Muscle of leg (tissue), 11 donors: ENCODE measurements around the gene POLD2. TPM values are rescaled to one million over a fixed set of nuclear protein-coding genes. Genes with fewer than 3 reads are reported as not detected.
A peak's percentile ranks its signal among the peaks of the same experiment; 100 is the strongest.

Source experiments
- DNase-seq: peaks from one replicate; pipeline ENCODE4 v3.0.0; 2013
- H3K27ac ChIP-seq: one replicate; pipeline ENCODE4 v1.5.1; 2013; ENCODE audit warnings: mild to moderate bottlenecking, low read length, control low read depth
- H3K27me3 ChIP-seq: one replicate; pipeline ENCODE4 v1.6.1; 2013; ENCODE audit warnings: low read length; ENCODE audit not compliant: control insufficient read depth, insufficient read depth
- H3K36me3 ChIP-seq: one replicate; pipeline ENCODE4 v1.6.1; 2013; ENCODE audit warnings: low read length; ENCODE audit not compliant: control insufficient read depth, insufficient read depth
- H3K4me1 ChIP-seq: one replicate; pipeline ENCODE4 v1.6.1; 2013; ENCODE audit warnings: low read length; ENCODE audit not compliant: control insufficient read depth, insufficient read depth
- H3K4me3 ChIP-seq: one replicate; pipeline ENCODE4 v1.5.1; 2013; ENCODE audit warnings: low read length, control low read depth
- H3K9me3 ChIP-seq: replicated peaks from 2 replicates; pipeline ENCODE4 v1.6.1; 2013; ENCODE audit warnings: low read depth, low read length; ENCODE audit not compliant: control insufficient read depth
- WGBS: methylation state at CpG from one replicate; pipeline ENCODE4 v1.1.5; 2013; ENCODE audit warnings: missing lambda C conversion rate; ENCODE audit not compliant: insufficient coverage; 5-methylcytosine and 5-hydroxymethylcytosine counted together
- polyA plus RNA-seq, 8 donors: library from polyadenylated mRNA; unstranded; fragments of 120-200 nt; gene quantifications; one replicate each; pipeline versions ENCODE4 v1.2.1 to v1.2.3, GENCODE V29; 2013; ENCODE audit warnings: inconsistent platforms in 1 of 8, low replicate concordance in 1 of 8; ENCODE audit not compliant: insufficient read length in 8 of 8, insufficient read depth in 1 of 8
- total RNA-seq: library from RNA; stranded (reverse); fragments of 120-200 nt; gene quantifications from one replicate; pipeline ENCODE4 v1.2.4, GENCODE V29; 2013

POLD2 gene
- total and polyA plus RNA-seq, 9 donors: 60.3 to 93.9 (median 81.7) TPM

DNA sequence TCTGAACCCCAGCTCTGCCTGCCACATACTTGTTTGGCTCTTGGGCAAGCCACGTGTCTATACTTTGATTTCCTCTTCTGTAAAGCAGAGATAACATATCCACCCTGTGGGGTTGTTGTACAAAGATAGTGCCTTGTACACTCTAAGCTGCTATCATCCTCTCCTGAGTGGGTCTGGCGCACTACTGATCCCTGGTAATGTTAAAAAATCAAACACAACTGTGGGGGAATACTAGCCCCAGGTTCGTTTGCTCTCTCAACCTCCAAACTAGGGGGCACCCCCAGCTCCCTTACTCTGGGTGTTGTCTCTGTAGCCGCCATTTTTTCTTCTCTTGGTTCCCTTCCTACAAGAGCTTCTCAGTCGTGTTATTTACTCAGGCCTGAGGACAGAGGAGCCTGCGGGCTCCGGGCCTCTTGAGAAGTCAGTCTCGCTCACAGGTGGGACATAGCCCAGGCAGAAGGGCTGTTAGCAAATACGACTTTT lies 42.0 kb downstream of the POLD2 start:
- H3K4me3 ChIP-seq: peak overlapping the region; percentile 89
- H3K27me3 ChIP-seq: no peaks in the 10 kb centered on the region
- no peak for DNase-seq
- H3K27ac ChIP-seq: peak overlapping the region; percentile 76
- peaks cover 17% of the 10 kb centered on the region for H3K4me1 ChIP-seq
- H3K9me3 ChIP-seq: no peaks in the 10 kb centered on the region
- WGBS: 88% methylated on average over 5 of the region's 9 CpGs
- peaks cover 41% of the 10 kb centered on the region for H3K36me3 ChIP-seq

DNA sequence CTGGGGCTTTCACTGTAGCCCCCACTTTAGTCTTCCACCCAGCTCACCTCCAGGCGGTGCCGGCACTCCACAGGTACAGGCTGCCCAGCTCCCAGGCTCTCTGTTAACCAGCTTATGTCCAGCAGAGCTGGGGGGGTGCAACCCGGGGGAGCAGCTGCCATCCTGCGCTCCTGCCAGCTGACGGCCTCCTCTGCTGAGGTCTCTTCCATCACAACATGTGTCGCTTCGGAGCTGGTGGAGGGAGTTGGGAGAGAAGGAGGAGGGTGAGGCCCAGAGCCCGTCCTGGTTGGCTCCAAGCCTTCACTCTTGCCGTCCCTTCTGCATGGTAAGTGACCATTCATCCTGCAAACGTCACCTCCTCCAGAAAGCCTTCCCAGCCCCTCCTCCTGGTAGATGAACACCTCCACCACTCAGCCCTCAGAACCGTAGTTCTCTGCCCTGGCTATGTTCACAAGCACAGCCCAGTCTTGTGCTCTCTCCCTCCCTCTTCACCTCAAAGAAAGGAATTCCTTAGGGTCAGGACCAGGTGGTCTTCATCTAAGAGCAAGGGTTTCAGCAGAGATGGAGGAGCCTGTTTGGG lies 42.6 kb downstream of the POLD2 start:
- Histone ChIP-seq H3K36me3 (peaks cover 46% of the 10 kb centered on the region), H3K27me3 (no peaks in the 10 kb centered on the region), H3K4me1 (peaks cover 17% of the 10 kb centered on the region), H3K4me3 (no peak overlapping the region), H3K9me3 (no peaks in the 10 kb centered on the region), H3K27ac (peak overlapping the region; percentile 76)
- 87% methylated on average over 3 of the region's 11 CpGs for WGBS
- DNase-seq: peak; percentile 74

DNA sequence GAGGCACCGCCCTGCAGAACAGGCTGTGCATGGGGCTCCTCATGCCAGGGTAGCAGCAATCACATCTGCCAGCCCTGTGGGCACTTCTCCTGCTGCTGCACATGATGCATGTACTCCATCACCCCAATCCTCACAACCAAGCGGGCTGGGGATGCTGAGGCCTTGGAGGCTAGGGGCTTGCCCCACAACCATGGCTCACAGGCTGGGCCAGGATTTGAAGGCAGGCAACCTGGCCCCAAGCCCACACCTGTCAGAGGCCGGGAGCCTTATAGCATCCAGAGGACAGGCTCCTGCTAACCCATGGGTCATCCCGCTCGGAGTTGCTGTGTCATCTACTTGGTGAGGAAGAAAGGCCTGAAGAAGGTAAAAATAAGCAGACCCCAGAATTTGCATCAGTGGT lies 43.2 kb downstream of the POLD2 start:
- peaks cover 53% of the 10 kb centered on the region for H3K36me3 ChIP-seq
- DNase-seq: no peak
- H3K4me3 ChIP-seq: no peak overlapping the region
- no peaks in the 10 kb centered on the region for H3K9me3 ChIP-seq
- WGBS: 93% methylated on average over 3 of the region's 5 CpGs
- no peaks in the 10 kb centered on the region for H3K27me3 ChIP-seq
- peaks cover 17% of the 10 kb centered on the region for H3K4me1 ChIP-seq
- no peak overlapping the region for H3K27ac ChIP-seq

DNA sequence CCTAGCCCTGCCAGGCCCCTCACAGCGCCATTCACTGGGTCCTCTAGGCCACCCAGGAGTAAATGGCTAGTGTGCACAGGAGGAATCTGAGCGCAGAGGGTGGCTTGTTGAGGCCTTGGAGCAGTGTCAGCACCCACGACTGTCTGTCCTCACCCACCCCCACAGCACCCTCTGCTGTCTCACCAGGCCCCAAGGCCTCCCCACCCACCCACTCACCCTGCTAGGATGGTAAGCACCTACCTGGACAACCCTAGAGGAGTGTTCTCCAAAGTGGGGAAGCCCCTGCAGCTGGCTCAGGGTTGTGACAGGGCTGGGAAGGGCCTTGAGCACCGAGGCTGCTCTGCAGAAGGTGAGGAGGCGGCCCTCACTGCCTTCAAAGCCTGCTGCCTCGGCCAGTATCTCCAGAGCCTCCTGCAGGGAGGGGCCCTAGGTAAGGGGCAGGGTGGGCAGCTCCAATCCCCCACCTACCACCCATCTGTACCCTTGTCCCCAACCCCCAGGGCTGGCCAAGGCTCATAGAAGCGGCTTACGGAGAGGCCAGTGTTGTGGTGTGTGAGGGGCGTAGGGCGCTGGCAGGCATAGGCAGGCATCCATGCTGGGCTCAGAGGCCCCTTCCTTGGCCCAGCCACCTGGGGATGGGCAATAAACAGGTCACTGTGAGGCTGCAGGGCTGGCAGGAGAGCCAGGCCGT lies 43.9 kb downstream of the POLD2 start:
- H3K4me1 ChIP-seq: peaks cover 17% of the 10 kb centered on the region
- DNase-seq: no peak
- WGBS: 90% methylated on average over 8 of the region's 11 CpGs
- peaks cover 57% of the 10 kb centered on the region for H3K36me3 ChIP-seq
- H3K4me3 ChIP-seq: no peak overlapping the region
- no peaks in the 10 kb centered on the region for H3K27me3 ChIP-seq
- no peaks in the 10 kb centered on the region for H3K9me3 ChIP-seq
- no peak overlapping the region for H3K27ac ChIP-seq

DNA sequence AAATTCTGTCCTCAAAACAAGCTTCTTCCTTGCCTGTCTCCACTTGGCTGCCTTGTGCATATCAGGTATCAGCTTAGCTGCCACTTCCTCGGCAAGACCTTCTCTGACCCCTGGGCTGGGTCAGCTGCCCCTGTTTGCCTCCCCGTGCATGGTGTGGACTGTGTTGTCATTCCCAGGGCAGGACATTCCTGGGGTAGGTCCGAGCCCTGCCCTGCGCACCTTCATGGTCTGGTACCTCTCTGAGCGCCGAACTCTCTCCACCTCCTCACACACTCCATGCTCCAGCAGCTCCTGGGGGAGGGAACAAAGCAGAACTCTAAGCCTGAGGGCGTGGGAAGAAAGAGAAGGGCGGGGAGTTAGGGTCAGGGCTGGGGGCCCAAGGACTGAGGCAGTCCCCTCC lies 44.8 kb downstream of the POLD2 start:
- H3K9me3 ChIP-seq: no peaks in the 10 kb centered on the region
- H3K36me3 ChIP-seq: peaks cover 67% of the 10 kb centered on the region
- WGBS: 74% methylated on average over 4 of the region's 8 CpGs
- peaks cover 24% of the 10 kb centered on the region for H3K4me1 ChIP-seq
- no peaks in the 10 kb centered on the region for H3K27me3 ChIP-seq
- H3K27ac ChIP-seq: no peak overlapping the region
- no peak for DNase-seq
- no peak overlapping the region for H3K4me3 ChIP-seq

DNA sequence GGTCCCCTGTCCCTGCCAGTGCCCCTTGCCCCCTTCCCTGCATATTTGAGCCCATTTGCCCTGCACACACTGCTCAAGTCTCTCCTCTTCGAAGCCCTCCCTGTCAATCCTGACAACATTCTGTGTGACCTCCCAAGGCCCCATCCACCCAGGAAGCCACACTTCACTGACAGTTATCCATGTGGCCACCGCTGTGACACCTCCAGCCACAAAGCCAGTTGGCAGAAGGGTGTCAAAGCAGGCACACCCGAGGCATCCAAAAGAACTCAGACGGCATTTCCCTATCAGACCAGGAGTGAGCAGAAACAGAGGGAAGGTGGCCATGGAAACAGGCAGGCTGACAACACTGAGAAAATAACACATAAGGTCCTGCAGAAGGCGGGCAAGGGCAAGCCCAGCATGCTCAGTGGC lies 45.7 kb downstream of the POLD2 start:
- H3K27ac ChIP-seq: no peak overlapping the region
- H3K4me1 ChIP-seq: peaks cover 31% of the 10 kb centered on the region
- H3K27me3 ChIP-seq: no peaks in the 10 kb centered on the region
- H3K9me3 ChIP-seq: no peaks in the 10 kb centered on the region
- peaks cover 75% of the 10 kb centered on the region for H3K36me3 ChIP-seq
- no peak overlapping the region for H3K4me3 ChIP-seq
- 85% methylated on average over 5 of the region's 5 CpGs for WGBS
- no peak for DNase-seq

DNA sequence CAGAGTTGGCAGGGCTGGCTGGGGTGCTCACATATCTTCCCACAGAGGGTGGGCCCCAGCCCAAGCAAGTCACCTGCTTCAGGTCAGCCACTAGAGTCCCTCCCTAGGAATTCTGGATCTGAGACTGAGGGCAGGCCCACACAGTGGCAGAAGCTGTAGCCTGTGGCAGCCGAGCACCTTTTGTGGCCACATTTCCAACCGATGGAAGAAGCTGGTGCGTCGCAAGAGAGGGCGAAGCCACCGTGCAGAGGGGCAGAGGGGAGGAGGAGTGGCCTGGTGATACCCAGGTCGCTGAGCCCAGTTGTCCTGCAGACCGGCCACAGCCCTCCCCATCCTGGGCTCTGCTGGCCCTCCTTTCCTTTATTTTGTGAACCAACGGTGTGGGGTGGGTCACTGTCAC lies 46.3 kb downstream of the POLD2 start:
- Histone ChIP-seq H3K4me1 (peaks cover 38% of the 10 kb centered on the region), H3K27ac (no peak overlapping the region), H3K9me3 (no peaks in the 10 kb centered on the region), H3K36me3 (peaks cover 81% of the 10 kb centered on the region), H3K27me3 (no peaks in the 10 kb centered on the region), H3K4me3 (no peak overlapping the region)
- WGBS: 92% methylated on average over 6 of the region's 9 CpGs
- DNase-seq: no peak

DNA sequence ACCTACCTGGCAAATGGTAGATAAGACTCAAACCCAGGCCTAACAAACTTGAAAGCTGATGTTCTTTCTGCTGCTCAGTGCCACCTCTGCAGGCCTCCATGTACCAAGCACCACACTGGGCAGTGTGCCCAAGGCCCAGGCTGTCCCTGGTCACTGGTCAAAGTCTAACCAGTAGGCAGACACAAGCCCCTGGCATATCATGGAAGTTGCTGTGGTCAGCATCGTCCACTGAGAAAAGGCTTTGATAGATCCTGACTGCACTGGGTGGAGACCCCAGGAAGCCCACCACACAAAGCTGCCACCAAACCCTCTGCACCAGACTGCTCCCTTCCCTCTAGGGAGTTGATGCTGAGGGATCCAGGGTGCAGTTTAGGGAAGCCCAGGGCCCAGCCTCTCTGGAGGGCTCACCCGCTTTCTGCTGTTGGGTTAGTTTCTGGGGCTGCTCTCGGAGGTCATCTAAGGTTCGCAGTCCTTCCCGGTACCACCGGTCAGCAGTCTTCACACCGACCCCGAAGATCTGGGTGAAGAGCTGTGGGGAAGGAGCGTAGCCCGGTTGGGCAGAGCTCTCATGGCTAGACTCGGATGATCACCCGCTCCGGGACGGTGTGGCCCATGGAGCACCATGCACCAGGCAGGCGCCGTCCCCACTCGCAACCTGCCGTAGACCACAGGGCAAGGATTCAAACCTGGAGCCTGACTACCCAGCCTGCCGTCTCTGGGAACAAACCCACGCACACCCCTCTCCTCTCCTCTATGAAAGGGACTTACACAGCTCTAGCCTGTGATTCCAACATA lies 47.0 kb downstream of the POLD2 start:
- Histone ChIP-seq H3K27ac (no peak overlapping the region), H3K4me1 (peaks cover 39% of the 10 kb centered on the region), H3K4me3 (no peak overlapping the region), H3K27me3 (no peaks in the 10 kb centered on the region), H3K36me3 (peaks cover 84% of the 10 kb centered on the region), H3K9me3 (no peaks in the 10 kb centered on the region)
- WGBS: 96% methylated on average over 16 of the region's 20 CpGs
- no peak for DNase-seq

DNA sequence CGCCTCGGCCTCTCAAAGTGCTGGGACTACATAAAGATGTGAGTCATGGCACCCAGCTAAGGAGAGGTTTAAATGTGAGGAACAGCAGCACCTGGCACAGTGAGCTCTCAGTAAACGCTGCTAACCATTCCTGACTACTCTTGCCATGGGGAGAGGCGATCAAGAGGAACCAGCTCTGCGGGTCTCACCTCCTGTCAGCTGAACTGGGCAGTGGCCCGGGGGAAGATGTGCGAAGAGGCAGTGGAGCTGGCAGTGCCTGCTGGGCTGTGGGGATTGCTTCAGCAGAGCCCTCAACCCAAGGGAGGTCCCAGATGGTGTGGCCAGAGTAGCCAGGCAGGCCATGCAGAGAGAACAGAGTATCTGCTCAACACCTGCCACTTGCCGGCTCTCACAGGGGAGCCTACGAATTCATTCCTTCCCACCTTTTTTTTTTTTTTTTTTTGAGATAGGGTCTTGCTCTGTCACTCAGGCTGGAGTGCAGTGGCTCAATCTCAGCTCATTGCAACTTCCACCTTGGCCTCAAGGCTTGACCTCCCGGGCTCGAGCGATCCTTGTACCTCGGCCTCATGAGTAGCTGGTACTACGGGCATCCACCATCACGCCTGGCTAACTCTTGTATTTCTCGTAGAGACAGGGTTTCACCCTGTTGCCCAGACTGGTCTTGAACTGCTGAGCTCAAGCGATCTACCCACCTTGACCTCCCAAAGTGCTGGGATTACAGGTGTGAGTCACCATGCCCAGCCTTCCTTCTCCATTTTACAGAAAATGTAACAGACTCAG lies 47.9 kb downstream of the POLD2 start:
- peaks cover 31% of the 10 kb centered on the region for H3K4me1 ChIP-seq
- no peak for DNase-seq
- no peak overlapping the region for H3K4me3 ChIP-seq
- no peaks in the 10 kb centered on the region for H3K9me3 ChIP-seq
- H3K36me3 ChIP-seq: peaks cover 82% of the 10 kb centered on the region
- no peak overlapping the region for H3K27ac ChIP-seq
- 94% methylated on average over 14 of the region's 17 CpGs for WGBS
- no peaks in the 10 kb centered on the region for H3K27me3 ChIP-seq

DNA sequence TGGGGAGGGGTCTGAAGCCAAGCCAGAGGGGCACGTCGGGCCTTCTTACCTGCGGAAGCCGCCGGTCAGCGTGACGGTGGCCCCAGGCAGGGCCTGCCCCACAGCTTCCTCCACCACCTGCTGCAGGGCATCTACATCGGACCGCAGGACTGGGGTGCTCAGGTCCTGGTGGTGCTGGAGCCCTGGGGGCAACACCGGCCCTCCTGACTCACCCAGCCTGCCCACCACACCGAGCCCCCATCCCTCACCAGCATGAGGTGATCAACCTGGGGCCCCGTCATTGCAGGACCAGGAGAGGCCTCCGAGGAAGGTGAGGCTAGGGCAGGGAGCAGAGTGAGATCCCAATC lies 49.0 kb downstream of the POLD2 start:
- 88% methylated on average over 9 of the region's 13 CpGs for WGBS
- Histone ChIP-seq H3K4me3 (no peak overlapping the region), H3K36me3 (peaks cover 70% of the 10 kb centered on the region), H3K9me3 (no peaks in the 10 kb centered on the region), H3K27ac (no peak overlapping the region), H3K4me1 (peaks cover 25% of the 10 kb centered on the region), H3K27me3 (no peaks in the 10 kb centered on the region)
- DNase-seq: no peak
